Natural killer cell treated with Interleukin-12 subunit alpha and Interleukin-12 subunit beta and Interleukin-15 and Interleukin-18, amount 100 ng/mL, for 72 hours (primary cell): Measurements from ENCODE around the gene AGAP9. TPM values are rescaled to one million over a fixed set of nuclear protein-coding genes. Genes with fewer than 3 reads are reported as not detected.
"Not testable (repeated sequence)": the region's sequence is repeated elsewhere in the genome, so short reads cannot be mapped to it uniquely, and the experiment has no call there.

Experiments
- ATAC-seq, 2 donors: fragments of 150-1000 bp; cut with Tn5 transposase in 1 of 2; sonication (Bioruptor Pico), chemical (Tn5 transposase) in 1 of 2; 2 replicates each; pipeline ENCODE4 v1.10.0; 2021
- DNase-seq: peaks from one replicate; pipeline ENCODE4 v3.0.0; 2022; ENCODE audit warnings: low spot score
- H3K27ac Mint-ChIP-seq, 2 donors: 1 replicate in 1 of 2; 2 replicates in 1 of 2; pipeline ENCODE4 v1.8.0; 2022; ENCODE audit warnings: mixed read lengths in 2 of 2, mild to moderate bottlenecking in 1 of 2, moderate library complexity in 1 of 2
- H3K27me3 Mint-ChIP-seq, 2 donors: 1 replicate in 1 of 2; 2 replicates in 1 of 2; pipeline ENCODE4 v1.8.0; 2022; ENCODE audit warnings: mixed read lengths in 2 of 2
- H3K36me3 Mint-ChIP-seq: one replicate; pipeline ENCODE4 v1.8.0; 2022; ENCODE audit warnings: mixed read lengths
- H3K4me1 Mint-ChIP-seq, 2 donors: 1 replicate in 1 of 2; 2 replicates in 1 of 2; pipeline ENCODE4 v1.8.0; 2022; ENCODE audit warnings: low read depth in 2 of 2, mixed read lengths in 2 of 2, mild to moderate bottlenecking in 1 of 2
- H3K4me3 Mint-ChIP-seq: one replicate; pipeline ENCODE4 v1.8.0; 2022; ENCODE audit warnings: mixed read lengths
- H3K9me3 Mint-ChIP-seq: 2 replicates; pipeline ENCODE4 v1.8.0; 2022; ENCODE audit warnings: mixed read lengths
- total RNA-seq, 2 donors: library from RNA; stranded (reverse); gene quantifications; one replicate each; pipeline ENCODE4 v1.2.3, GENCODE V29; 2022

AGAP9 gene
- total RNA-seq, 2 donors from 2014 or later = 5.1 to 5.3 TPM

DNA sequence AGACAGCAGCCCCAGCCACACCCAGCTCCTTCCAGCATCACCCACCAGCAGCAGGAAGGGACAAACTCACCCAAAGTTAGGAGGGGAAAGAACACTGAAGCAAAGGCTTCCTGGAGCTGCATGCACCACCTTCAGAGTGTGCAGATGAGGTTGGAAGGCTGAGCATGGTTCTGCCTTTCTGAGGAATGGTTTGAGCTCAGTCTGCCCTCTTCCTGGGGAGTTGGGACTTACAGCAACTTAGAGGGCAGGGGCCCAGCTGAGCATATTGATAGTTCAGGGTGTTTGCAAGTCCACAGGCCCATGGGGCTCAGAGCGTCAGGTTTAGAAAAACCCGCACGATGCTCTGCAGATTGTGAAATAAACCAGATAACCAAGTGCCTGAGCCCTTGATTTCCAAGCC, 43.3 kb downstream of the AGAP9 start:
- H3K36me3 Mint-ChIP-seq, H3K27me3 Mint-ChIP-seq, H3K27ac Mint-ChIP-seq, ATAC-seq, DNase-seq, H3K4me3 Mint-ChIP-seq, H3K4me1 Mint-ChIP-seq, H3K9me3 Mint-ChIP-seq: not testable (repeated sequence)

DNA sequence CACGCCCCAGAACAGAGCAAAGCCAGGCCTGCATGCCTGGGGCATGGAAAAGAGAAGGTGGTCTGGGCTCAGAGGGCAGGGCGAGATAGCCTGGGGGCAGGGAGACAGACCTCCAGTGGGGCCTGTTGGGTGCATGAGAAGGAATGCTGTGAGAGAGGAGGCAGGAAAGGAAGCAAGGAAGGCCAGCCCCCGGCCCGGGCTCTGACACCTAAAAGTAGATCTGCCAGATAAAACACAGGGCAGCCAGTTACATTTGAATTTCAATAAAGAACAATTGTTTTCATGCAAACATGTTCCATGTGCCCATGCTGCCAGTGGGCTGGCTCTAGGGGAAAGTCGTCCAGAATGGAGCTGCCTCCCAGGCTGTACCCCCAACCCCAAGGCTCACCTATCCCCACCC, 45.3 kb downstream of the AGAP9 start:
- H3K27me3 Mint-ChIP-seq, H3K4me3 Mint-ChIP-seq, H3K36me3 Mint-ChIP-seq, DNase-seq, H3K27ac Mint-ChIP-seq, H3K4me1 Mint-ChIP-seq, H3K9me3 Mint-ChIP-seq, ATAC-seq: not testable (repeated sequence)

GRCh38 chr10:47477078-47477477, 46.4 kb downstream of the AGAP9 start:
- not testable (repeated sequence) for H3K4me3 Mint-ChIP-seq, H3K27ac Mint-ChIP-seq, ATAC-seq, DNase-seq, H3K27me3 Mint-ChIP-seq, H3K9me3 Mint-ChIP-seq, H3K36me3 Mint-ChIP-seq, H3K4me1 Mint-ChIP-seq

GRCh38 chr10:47475101-47475500, 48.3 kb downstream of the AGAP9 start:
- H3K27me3 Mint-ChIP-seq, H3K4me1 Mint-ChIP-seq, H3K36me3 Mint-ChIP-seq, ATAC-seq, H3K9me3 Mint-ChIP-seq, DNase-seq, H3K4me3 Mint-ChIP-seq, H3K27ac Mint-ChIP-seq: not testable (repeated sequence)

DNA sequence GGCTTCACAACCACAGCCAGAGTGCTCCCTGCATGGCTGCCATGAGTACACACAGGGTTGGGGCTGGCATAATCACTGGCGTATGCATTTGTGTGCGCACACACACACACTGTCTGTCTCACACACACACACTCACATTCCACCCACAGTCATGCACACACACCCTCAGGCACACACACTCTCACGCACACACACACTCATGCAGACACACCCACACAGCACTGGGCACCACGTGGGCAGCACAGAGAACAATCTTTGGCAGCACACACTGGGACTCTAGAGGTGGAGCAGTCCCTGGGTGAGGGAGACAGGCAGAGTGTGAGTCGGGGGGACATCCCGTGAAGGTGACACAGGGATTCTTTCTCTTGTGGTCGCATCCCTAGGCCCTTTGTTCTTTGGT, 49.9 kb downstream of the AGAP9 start:
- not testable (repeated sequence) for H3K27me3 Mint-ChIP-seq, H3K4me1 Mint-ChIP-seq, H3K27ac Mint-ChIP-seq, ATAC-seq, H3K4me3 Mint-ChIP-seq, H3K9me3 Mint-ChIP-seq, DNase-seq, H3K36me3 Mint-ChIP-seq

GRCh38 chr10:47472647-47473046, 50.8 kb downstream of the AGAP9 start:
- not testable (repeated sequence) for H3K36me3 Mint-ChIP-seq, H3K9me3 Mint-ChIP-seq, DNase-seq, H3K4me1 Mint-ChIP-seq, H3K4me3 Mint-ChIP-seq, H3K27ac Mint-ChIP-seq, H3K27me3 Mint-ChIP-seq
- ATAC-seq = peak; percentile 70 to 77

- not testable (repeated sequence) for ATAC-seq, H3K27ac Mint-ChIP-seq, H3K4me3 Mint-ChIP-seq, H3K27me3 Mint-ChIP-seq, DNase-seq, H3K36me3 Mint-ChIP-seq, H3K4me1 Mint-ChIP-seq, H3K9me3 Mint-ChIP-seq
These were observed 51.4 kb downstream of the AGAP9 start for GRCh38 chr10:47472072-47472471.

DNA sequence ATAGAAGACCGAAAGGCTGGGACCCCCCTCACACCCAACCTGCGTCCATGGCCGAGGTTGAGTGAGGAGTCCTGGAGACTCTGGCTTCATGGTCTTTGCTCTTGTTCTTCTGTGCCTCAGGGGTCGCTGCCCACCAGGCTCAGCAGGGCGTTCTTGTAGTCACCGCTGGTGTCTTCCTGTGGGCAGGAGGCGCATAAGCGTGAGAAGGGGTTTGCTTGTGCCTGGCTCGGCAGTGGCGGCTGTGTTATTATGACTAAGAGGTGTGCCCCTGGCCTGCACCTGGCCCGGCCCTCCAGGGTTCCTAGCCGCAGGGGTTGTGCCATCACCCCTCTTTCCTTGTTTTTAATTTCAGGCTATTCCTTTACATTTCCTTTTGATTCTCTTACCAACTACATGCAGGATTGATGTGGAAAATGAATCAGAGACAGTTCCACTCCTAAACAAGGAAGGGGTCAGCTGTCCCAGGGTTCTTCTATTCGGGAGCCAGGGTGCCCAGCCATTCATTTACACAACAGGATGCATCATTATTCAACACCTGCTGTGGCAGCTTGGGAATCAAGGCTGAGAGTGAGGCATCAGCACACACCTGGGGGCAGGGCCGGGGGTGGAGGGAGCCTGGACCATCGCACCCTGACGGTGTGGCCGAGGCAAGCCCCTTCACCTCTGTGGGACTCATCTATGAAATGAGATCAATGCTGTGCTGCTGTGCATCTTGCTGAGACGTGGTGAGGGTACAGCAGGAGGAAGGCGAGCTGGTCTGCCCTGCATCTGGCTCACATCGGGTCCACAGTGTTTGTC, 54.5 kb downstream of the AGAP9 start:
- ATAC-seq, H3K4me1 Mint-ChIP-seq, DNase-seq, H3K4me3 Mint-ChIP-seq, H3K27me3 Mint-ChIP-seq, H3K36me3 Mint-ChIP-seq, H3K9me3 Mint-ChIP-seq, H3K27ac Mint-ChIP-seq: not testable (repeated sequence)

DNA sequence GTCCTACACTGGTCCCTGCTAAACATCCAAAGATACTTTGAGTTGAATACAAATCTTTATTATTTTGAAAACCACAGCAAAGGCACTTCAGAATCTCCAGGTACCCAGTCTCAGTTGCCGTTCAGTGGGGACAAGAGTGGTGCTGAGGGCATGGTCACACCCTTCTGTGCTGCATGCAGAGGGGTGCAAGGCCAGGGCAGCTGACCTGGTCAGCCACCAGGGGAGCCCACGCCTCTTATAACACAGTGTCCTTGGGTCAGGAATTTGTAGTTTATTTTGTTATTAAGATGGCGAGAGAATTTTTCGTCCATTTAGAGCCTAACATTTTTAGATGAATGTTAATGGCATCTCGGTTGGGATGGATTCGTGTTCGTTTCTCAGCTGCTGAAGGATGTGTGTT, 55.5 kb downstream of the AGAP9 start:
- not testable (repeated sequence) for DNase-seq, H3K36me3 Mint-ChIP-seq, H3K4me3 Mint-ChIP-seq, ATAC-seq, H3K27me3 Mint-ChIP-seq, H3K4me1 Mint-ChIP-seq, H3K9me3 Mint-ChIP-seq, H3K27ac Mint-ChIP-seq

DNA sequence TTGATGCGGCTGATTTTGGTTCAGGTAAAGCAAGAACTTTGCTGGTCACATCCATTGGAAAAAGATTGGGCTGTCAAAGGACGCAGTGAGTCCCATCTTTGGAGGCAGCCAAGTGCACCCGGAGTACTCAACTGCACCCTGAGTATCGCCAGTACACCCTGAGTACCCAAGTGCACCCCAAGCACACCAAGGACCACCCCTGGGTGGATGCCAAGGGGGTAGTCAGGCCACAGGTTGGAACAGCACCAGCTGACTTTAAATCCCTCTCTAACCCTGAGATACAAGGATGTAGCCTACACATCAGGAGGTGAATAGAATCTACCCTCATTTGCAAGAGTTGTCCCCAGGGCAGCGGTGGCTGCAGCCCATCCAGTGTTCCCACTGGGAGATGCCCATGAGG, 56.0 kb downstream of the AGAP9 start:
- H3K9me3 Mint-ChIP-seq, H3K4me1 Mint-ChIP-seq, DNase-seq, H3K27ac Mint-ChIP-seq, H3K36me3 Mint-ChIP-seq, H3K27me3 Mint-ChIP-seq, ATAC-seq, H3K4me3 Mint-ChIP-seq: not testable (repeated sequence)

- not testable (repeated sequence) for H3K4me3 Mint-ChIP-seq, H3K27me3 Mint-ChIP-seq, H3K27ac Mint-ChIP-seq, H3K4me1 Mint-ChIP-seq, ATAC-seq, H3K9me3 Mint-ChIP-seq, DNase-seq, H3K36me3 Mint-ChIP-seq
These were observed 58.1 kb downstream of the AGAP9 start for GRCh38 chr10:47465216-47465917.

- not testable (repeated sequence) for H3K27me3 Mint-ChIP-seq, H3K4me1 Mint-ChIP-seq, ATAC-seq
These were observed 60.7 kb downstream of the AGAP9 start for GRCh38 chr10:47462577-47463358.

GRCh38 chr10:47461261-47461687, 62.2 kb downstream of the AGAP9 start:
- H3K27me3 Mint-ChIP-seq, H3K4me3 Mint-ChIP-seq, H3K36me3 Mint-ChIP-seq, H3K9me3 Mint-ChIP-seq, DNase-seq, ATAC-seq, H3K4me1 Mint-ChIP-seq, H3K27ac Mint-ChIP-seq: not testable (repeated sequence)

More at GRCh38 chr10:47462577-47463358, 60.7 kb downstream of the AGAP9 start:
- not testable (repeated sequence) for H3K9me3 Mint-ChIP-seq, H3K27ac Mint-ChIP-seq, H3K4me3 Mint-ChIP-seq, H3K36me3 Mint-ChIP-seq, DNase-seq
